Measurements from ENCODE around the gene MCF2L. TPM values are rescaled to one million over a fixed set of nuclear protein-coding genes. Genes with fewer than 3 reads are reported as not detected.
"Not testable (repeated sequence)": the region's sequence is repeated elsewhere in the genome, so short reads cannot be mapped to it uniquely, and the experiment has no call there.

MCF2L gene
- polyA plus RNA-seq, 1 experiment: 0.02 TPM

DNA sequence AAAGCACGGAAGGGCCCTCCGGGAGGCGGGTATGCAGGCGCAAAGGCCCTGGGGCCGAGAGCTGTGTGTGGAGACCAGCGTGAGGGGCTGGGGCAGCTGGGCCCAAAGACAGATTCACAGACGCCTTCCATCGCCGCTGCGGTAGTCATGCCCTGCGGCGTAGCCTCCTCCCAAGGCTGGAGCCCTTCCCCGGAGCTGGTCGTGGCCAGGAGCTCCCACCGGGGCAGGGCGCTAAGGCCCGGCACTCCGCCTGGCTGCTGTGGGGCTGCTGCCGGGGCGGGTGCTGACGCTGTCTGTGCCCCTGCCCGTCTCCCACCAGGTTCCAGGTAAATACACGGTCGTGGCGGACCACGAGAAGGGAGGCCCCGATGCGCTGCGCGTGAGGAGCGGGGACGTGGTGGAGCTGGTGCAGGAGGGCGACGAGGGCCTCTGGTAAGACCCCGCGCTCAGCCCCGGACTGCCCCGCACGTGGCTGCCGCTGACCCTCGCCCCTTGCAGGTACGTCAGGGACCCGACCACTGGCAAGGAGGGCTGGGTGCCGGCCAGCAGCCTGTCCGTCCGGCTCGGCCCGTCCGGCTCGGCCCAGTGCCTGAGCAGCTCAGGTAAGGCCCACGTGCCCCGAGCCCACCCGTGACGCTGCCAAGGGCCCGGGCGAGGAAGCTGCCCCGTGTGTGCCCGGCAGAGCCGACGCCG is 127.2 kb downstream of the MCF2L start:
- Histone ChIP-seq H3K4me3 (ENCODE audit: low read depth, low read length) (no peak overlapping the region), H3K36me3 (ENCODE audit: control insufficient read depth, insufficient read depth, low read length) (no peaks in the 10 kb centered on the region), H3K27me3 (ENCODE audit: control insufficient read depth, insufficient read depth, low read length) (peaks cover 4% of the 10 kb centered on the region)
- ChIA-PET POLR2A (no interaction called here), CTCF (no interaction called here)
- TF ChIP-seq, protein P1, sequence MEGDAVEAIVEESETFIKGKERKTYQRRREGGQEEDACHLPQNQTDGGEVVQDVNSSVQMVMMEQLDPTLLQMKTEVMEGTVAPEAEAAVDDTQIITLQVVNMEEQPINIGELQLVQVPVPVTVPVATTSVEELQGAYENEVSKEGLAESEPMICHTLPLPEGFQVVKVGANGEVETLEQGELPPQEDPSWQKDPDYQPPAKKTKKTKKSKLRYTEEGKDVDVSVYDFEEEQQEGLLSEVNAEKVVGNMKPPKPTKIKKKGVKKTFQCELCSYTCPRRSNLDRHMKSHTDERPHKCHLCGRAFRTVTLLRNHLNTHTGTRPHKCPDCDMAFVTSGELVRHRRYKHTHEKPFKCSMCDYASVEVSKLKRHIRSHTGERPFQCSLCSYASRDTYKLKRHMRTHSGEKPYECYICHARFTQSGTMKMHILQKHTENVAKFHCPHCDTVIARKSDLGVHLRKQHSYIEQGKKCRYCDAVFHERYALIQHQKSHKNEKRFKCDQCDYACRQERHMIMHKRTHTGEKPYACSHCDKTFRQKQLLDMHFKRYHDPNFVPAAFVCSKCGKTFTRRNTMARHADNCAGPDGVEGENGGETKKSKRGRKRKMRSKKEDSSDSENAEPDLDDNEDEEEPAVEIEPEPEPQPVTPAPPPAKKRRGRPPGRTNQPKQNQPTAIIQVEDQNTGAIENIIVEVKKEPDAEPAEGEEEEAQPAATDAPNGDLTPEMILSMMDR (IDR thresholded peaks at IDR 0.05; ENCODE audit: insufficient read depth, low read depth, low read length): no peak
- no peak for DNase-seq (ENCODE audit: low read depth)

DNA sequence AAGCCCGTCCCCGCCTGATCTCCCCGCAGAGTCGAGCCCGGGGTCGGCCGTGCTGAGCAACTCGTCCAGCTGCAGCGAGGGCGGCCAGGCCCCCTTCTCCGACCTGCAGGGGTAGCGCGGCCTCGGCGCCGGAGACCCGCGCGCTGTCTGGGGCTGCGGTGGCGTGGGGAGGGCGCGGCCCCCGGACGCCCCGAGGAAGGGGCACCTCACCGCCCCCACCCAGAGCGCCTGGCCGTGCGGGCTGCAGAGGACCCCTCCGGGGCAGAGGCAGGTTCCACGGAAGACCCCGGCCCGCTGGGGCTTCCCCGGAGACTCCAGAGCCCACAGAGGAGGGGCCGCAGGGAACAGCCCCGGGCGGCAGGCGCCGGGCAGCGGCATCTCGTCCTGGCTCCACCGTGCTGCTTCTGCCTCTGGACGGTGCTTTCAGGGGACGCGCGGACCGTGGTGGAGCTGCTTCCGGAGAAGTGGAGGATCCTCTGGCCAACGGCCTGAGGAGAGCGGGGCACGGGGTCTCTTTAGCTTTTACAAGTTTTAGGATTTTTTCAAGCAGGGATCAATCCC is 127.8 kb downstream of the MCF2L start:
- POLR2A ChIA-PET: no interaction called here
- H3K36me3 ChIP-seq (ENCODE audit: control insufficient read depth, insufficient read depth, low read length): no peaks in the 10 kb centered on the region
- CTCF ChIA-PET: interaction anchor here (0.7 kb wide), 1 partner anchor 10 kb away, joined by 3 read pairs; no protein-coding TSS in a partner anchor

DNA sequence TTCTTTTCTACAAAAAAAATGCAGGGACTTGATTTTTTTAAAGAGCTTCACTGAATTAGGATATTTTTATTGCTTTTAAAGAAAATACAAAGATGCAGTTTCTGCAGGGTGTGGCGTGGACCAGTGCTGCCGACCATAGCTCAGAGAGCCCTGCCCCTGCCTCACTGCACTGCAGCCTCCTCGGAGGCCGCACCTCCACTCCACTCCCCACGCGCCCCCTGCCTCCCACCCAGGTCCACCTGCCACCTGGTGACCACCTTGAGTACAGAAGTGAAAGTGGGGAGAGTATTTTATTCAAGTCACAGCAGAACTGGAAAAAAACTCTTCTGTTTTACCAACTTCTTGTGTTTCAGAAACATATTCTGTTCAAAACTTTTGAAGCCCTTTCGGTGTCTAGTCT is 128.6 kb downstream of the MCF2L start:
- POLR2A ChIA-PET: no interaction called here
- TF ChIP-seq, protein P1 (IDR thresholded peaks at IDR 0.05; ENCODE audit: insufficient read depth, low read depth, low read length): no peak
- CTCF ChIA-PET: interaction anchor here (0.7 kb wide), 1 partner anchor 11 kb away, joined by 3 read pairs; no protein-coding TSS in a partner anchor
- Histone ChIP-seq H3K36me3 (ENCODE audit: control insufficient read depth, insufficient read depth, low read length) (no peaks in the 10 kb centered on the region), H3K4me3 (ENCODE audit: low read depth, low read length) (no peak overlapping the region), H3K27me3 (ENCODE audit: control insufficient read depth, insufficient read depth, low read length) (peaks cover 4% of the 10 kb centered on the region)
- no peak for DNase-seq (ENCODE audit: low read depth)

More for the DNA sequence above, 127.8 kb downstream of the MCF2L start:
- no peak overlapping the region for H3K4me3 ChIP-seq (ENCODE audit: low read depth, low read length)
- DNase-seq (ENCODE audit: low read depth): no peak
- TF ChIP-seq, protein P1 (IDR thresholded peaks at IDR 0.05; ENCODE audit: insufficient read depth, low read depth, low read length): no peak
- peaks cover 4% of the 10 kb centered on the region for H3K27me3 ChIP-seq (ENCODE audit: control insufficient read depth, insufficient read depth, low read length)

DNA sequence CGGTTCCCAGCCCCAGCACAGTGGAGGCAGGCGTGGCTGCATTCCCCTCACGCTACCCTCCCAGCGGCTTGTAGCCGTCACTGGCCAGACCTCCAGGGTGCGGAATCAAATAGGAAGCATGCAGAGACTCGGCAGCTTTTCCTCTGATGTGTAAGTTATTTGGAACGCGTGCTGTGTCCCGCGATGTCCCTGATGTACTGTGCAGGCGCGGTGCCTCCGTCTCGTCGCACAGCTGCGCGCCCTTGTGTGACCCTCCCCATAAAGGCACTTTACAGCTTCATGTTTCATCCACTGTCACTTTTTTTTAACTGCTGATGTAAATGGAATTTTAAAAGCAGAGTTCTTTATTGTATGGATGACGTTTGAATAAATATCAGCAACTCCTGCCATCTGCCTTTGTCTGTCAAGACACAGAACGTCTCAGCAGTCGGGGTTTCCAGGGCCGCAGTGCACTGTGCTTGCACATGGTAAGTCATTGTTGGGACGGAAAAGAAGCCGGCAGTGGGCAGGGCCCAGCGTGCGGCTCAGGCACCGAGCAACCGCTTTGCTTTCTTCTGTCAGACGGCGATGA is 129.2 kb downstream of the MCF2L start:
- Histone ChIP-seq H3K36me3 (ENCODE audit: control insufficient read depth, insufficient read depth, low read length) (no peaks in the 10 kb centered on the region), H3K27me3 (ENCODE audit: control insufficient read depth, insufficient read depth, low read length) (peaks cover 4% of the 10 kb centered on the region), H3K4me3 (ENCODE audit: low read depth, low read length) (no peak overlapping the region)
- ChIA-PET POLR2A (no interaction called here), CTCF (no interaction called here)
- TF ChIP-seq, protein P1 (IDR thresholded peaks at IDR 0.05; ENCODE audit: insufficient read depth, low read depth, low read length): no peak
- peak; percentile 35 for DNase-seq (ENCODE audit: low read depth)

DNA sequence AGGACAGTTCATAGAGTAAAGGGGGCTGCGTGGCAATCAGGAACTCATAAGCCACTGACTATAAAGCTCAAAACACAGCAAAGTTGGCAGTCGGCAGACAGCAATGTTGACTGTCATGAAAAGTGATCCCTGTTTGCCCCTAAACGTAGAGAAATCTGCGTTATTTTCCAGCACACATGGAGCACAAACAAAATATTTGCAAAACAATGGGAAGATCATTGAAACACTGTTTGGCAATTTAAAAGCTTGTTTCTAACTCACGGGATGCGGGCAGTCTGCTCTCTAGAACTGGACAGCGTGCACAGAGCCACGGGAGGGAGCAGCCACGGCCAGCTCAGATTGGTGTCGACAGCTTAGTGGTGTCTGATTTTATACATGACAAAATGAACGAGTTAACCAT is 130.1 kb downstream of the MCF2L start:
- ChIA-PET CTCF (no interaction called here), POLR2A (no interaction called here)
- Histone ChIP-seq H3K27me3 (ENCODE audit: control insufficient read depth, insufficient read depth, low read length) (peaks cover 4% of the 10 kb centered on the region), H3K4me3 (ENCODE audit: low read depth, low read length) (no peak overlapping the region), H3K36me3 (ENCODE audit: control insufficient read depth, insufficient read depth, low read length) (no peaks in the 10 kb centered on the region)
- TF ChIP-seq, protein P1 (IDR thresholded peaks at IDR 0.05; ENCODE audit: insufficient read depth, low read depth, low read length): no peak
- DNase-seq (ENCODE audit: low read depth): no peak

DNA sequence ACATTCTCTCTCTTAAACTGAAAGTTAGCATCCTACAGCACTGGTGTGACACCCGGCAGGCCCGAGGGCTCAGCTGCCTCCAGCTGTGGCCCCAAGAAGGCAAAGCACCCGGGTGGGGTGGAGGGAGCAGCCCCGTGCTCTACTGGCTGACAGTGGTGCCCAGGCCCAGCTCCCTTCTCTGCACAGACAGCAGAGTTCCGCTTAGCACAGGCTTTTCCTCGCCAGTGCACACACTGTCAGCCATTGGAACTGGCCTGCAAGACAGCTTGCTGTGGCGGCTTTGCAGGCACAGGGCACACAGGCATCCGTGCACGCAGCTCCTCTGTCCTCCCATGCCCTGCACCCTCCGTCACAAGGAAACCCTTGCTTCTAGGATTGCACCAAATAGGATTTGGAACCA is 133.3 kb downstream of the MCF2L start:
- H3K4me3 ChIP-seq (ENCODE audit: low read depth, low read length); H3K36me3 ChIP-seq (ENCODE audit: control insufficient read depth, insufficient read depth, low read length); H3K27me3 ChIP-seq (ENCODE audit: control insufficient read depth, insufficient read depth, low read length); POLR2A ChIA-PET; DNase-seq (ENCODE audit: low read depth): not testable (repeated sequence)
- CTCF ChIA-PET: interaction anchor here (0.7 to 1.4 kb wide), 3 partner anchors 11 to 73 kb away, joined by 3 read pairs; no protein-coding TSS in a partner anchor
